ENCODE measurements around the gene RCAN2. TPM values are rescaled to one million over a fixed set of nuclear protein-coding genes. Genes with fewer than 3 reads are reported as not detected.

Gene RCAN2
- total and polyA plus RNA-seq, 9 of the 15 experiments (the other 6 are each of a cell fraction or from before 2014, with no cell fraction given) = 0.04 TPM; not detected in 8

- H3K9me3 ChIP-seq (replicated peaks; ENCODE audit: control insufficient read depth, insufficient read depth, low read depth, low read length) = no peaks in the 10 kb centered on the region
- no peaks in the 10 kb centered on the region for H3K36me3 ChIP-seq (ENCODE audit: control insufficient read depth, insufficient read depth, low read length)
- ChIA-PET CTCF (ENCODE audit: low intra/inter-chr PET ratio) (no interaction called here), POLR2A (no interaction called here)
- no TSS peak for BruUV-seq (replicated peaks)
- DNase-seq (ENCODE audit: extremely low read depth in 1 of 4, low spot score in 3 of 4) (no peak), ATAC-seq (no peak), FAIRE-seq (no peak)
- no peak overlapping the region for H3K27ac ChIP-seq (ENCODE audit: extremely low read depth, low read depth, low read length)
- 0% methylated on average over 3 of the region's 3 CpGs for WGBS (ENCODE audit: insufficient coverage, low coverage, missing lambda C conversion rate)
- H3K4me2 ChIP-seq (ENCODE audit: insufficient read depth, low read length) = no peak overlapping the region
- intact Hi-C loops (cut with micrococcal nuclease) (no loop called here), in situ Hi-C loops (cut with MboI) (no loop called here)
- TF ChIP-seq MNT (conservative IDR thresholded peaks at IDR 0.05) (no peak), ZNF143 (CRISPR knock-in tag; IDR thresholded peaks at IDR 0.05) (no peak), ZNF830 (CRISPR knock-in tag; IDR thresholded peaks at IDR 0.05) (no peak), NR2C1 (IDR thresholded peaks at IDR 0.05) (no peak), NR2C1 (tag; IDR thresholded peaks at IDR 0.05) (no peak), SREBF1 (IDR thresholded peaks at IDR 0.05; ENCODE audit: borderline replicate concordance, low read depth, low read length) (no peak), MTA1 (IDR thresholded peaks at IDR 0.05; ENCODE audit: borderline replicate concordance) (no peak), ZNF324 (CRISPR knock-in tag; IDR thresholded peaks at IDR 0.05) (no peak), ELF1 (tag; IDR thresholded peaks at IDR 0.05) (no peak), KDM2B (CRISPR knock-in tag; IDR thresholded peaks at IDR 0.05) (no peak)
- TF ChIP-seq, protein P1, sequence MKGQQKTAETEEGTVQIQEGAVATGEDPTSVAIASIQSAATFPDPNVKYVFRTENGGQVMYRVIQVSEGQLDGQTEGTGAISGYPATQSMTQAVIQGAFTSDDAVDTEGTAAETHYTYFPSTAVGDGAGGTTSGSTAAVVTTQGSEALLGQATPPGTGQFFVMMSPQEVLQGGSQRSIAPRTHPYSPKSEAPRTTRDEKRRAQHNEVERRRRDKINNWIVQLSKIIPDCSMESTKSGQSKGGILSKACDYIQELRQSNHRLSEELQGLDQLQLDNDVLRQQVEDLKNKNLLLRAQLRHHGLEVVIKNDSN (CRISPR knock-in tag; IDR thresholded peaks at IDR 0.05) = no peak
- TF ChIP-seq, protein P2, sequence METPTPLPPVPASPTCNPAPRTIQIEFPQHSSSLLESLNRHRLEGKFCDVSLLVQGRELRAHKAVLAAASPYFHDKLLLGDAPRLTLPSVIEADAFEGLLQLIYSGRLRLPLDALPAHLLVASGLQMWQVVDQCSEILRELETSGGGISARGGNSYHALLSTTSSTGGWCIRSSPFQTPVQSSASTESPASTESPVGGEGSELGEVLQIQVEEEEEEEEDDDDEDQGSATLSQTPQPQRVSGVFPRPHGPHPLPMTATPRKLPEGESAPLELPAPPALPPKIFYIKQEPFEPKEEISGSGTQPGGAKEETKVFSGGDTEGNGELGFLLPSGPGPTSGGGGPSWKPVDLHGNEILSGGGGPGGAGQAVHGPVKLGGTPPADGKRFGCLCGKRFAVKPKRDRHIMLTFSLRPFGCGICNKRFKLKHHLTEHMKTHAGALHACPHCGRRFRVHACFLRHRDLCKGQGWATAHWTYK (CRISPR knock-in tag; IDR thresholded peaks at IDR 0.05) = no peak
- H2AFZ ChIP-seq (ENCODE audit: low read depth, low read length) = no peak overlapping the region
- H3K27me3 ChIP-seq (ENCODE audit: control insufficient read depth in 2 of 2, insufficient read depth in 2 of 2, low read length in 2 of 2) = no peaks in the 10 kb centered on the region
- H3K79me2 ChIP-seq (ENCODE audit: control insufficient read depth, insufficient read depth, low read length) = no peaks in the 10 kb centered on the region
- no peaks in the 10 kb centered on the region for H3K4me1 ChIP-seq (replicated peaks in 1 of 2; ENCODE audit: control insufficient read depth in 2 of 2, insufficient read depth in 2 of 2, low read length in 2 of 2)
- H4K20me1 ChIP-seq (replicated peaks; ENCODE audit: control insufficient read depth, insufficient read depth, low read length) = no peaks in the 10 kb centered on the region
- H3K9ac ChIP-seq (ENCODE audit: insufficient read depth in 1 of 2, low read depth in 2 of 2, low read length in 2 of 2) = no peak overlapping the region
- no peak overlapping the region for H3K4me3 ChIP-seq
- H3K9me1 ChIP-seq (ENCODE audit: control insufficient read depth, insufficient read depth, low read length) = no peaks in the 10 kb centered on the region
Measured at GRCh38 chr6:46528961-46529750, 37.9 kb upstream of the RCAN2 start.

Measured in K562 (cell line).